Motor neuron (in vitro differentiated cells): Measurements from ENCODE around the gene XAGE3. TPM values are rescaled to one million over a fixed set of nuclear protein-coding genes. Genes with fewer than 3 reads are reported as not detected.

ENCODE experiments used
- total RNA-seq, 8 experiments: library from RNA; unstranded; fragments of 300-600 nt; gene quantifications; 2 replicates each; pipeline versions ENCODE4 v1.2.3 to v1.2.4, GENCODE V29; 2022

Gene XAGE3
- total RNA-seq, 8 experiments from 2014 or later: not detected

Other genes with a start within 250 kb of the XAGE3 start
- gene SSX7, start 213.2 kb downstream of the XAGE3 start, total RNA-seq: not detected
- gene SSX2, start 160.9 kb downstream of the XAGE3 start, total RNA-seq: not detected
- gene SSX2B, start 116.8 kb downstream of the XAGE3 start, total RNA-seq: under 1 TPM in 1 of 8 experiments, not detected in 7; 0.28 TPM
- not detected for gene SPANXN5, start 70.7 kb downstream of the XAGE3 start, total RNA-seq
- gene XAGE5, start 56.8 kb downstream of the XAGE3 start, total RNA-seq: not detected
- 10 to 100 TPM; 13.0 to 30.4 (median 23.3) TPM for gene FAM156B, start 29.2 kb upstream of the XAGE3 start, total RNA-seq
- 10 to 100 TPM; 12.6 to 29.0 (median 20.2) TPM for gene FAM156A, start 90.4 kb upstream of the XAGE3 start, total RNA-seq
- gene GPR173, start 180.7 kb upstream of the XAGE3 start, total RNA-seq: 10 to 100 TPM in 5 of 8 experiments, 1 to 10 TPM in 2, under 1 TPM in 1; 0.41 to 47.2 (median 22.5) TPM
- 10 to 100 TPM; 14.9 to 66.1 (median 31.3) TPM for gene TSPYL2, start 214.3 kb upstream of the XAGE3 start, total RNA-seq
- 10 to 100 TPM in 6 of 8 experiments, 1 to 10 TPM in 2; 7.0 to 26.9 (median 18.3) TPM for gene KANTR, start 226.1 kb upstream of the XAGE3 start, total RNA-seq